Mononuclear cell (primary cell): ENCODE data around the gene NCOR1. TPM values are rescaled to one million over a fixed set of nuclear protein-coding genes. Genes with fewer than 3 reads are reported as not detected.
"Not testable (repeated sequence)": the region's sequence is repeated elsewhere in the genome, so short reads cannot be mapped to it uniquely, and the experiment has no call there.

Experiments used
- H3K27me3 ChIP-seq: 2 replicates; pipeline ENCODE4 v1.6.0; 2011; ENCODE audit warnings: low read length, control low read depth; ENCODE audit not compliant: insufficient read depth
- H3K4me1 ChIP-seq: 2 replicates; pipeline ENCODE4 v1.5.1; 2011; ENCODE audit warnings: mild to moderate bottlenecking, low read length, control low read depth; ENCODE audit not compliant: insufficient read depth
- H3K4me3 ChIP-seq: 2 replicates; pipeline ENCODE4 v1.5.1; 2011; ENCODE audit warnings: mild to moderate bottlenecking, low read length, moderate library complexity
- H3K9me3 ChIP-seq: 2 replicates; pipeline ENCODE4 v1.5.1; 2011; ENCODE audit warnings: low read depth, mild to moderate bottlenecking, control low read depth, low read length
- total RNA-seq: library from RNA; depleted of rRNA; stranded (reverse); fragments of >200 nt; gene quantifications from one replicate; pipeline ENCODE4 v1.2.3, GENCODE V29; 2012

NCOR1 gene
- total RNA-seq, 1 donor, result 162 TPM

DNA sequence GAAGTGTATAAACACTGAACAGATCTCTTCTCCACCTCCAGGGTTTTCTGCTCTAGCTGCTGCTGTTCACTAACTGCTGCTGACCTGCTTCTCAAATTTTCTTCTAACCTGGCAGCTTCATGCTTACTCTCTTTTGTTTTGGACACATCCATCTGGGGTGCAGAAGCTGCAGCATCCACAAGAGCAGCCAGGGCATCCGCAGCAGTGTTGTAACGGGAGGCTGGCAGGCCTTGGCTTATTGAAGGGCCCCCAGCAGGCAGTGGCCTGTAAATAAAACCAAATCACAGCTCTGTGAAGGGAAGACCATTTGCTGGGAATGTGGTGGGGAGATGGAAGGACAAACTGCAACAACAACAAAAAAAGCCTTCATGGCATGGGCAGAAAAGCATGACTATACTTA is 153.7 kb downstream of the NCOR1 start:
- Histone ChIP-seq H3K4me1 (no peaks in the 10 kb centered on the region), H3K27me3 (no peaks in the 10 kb centered on the region), H3K9me3 (no peaks in the 10 kb centered on the region), H3K4me3 (no peak overlapping the region)

DNA sequence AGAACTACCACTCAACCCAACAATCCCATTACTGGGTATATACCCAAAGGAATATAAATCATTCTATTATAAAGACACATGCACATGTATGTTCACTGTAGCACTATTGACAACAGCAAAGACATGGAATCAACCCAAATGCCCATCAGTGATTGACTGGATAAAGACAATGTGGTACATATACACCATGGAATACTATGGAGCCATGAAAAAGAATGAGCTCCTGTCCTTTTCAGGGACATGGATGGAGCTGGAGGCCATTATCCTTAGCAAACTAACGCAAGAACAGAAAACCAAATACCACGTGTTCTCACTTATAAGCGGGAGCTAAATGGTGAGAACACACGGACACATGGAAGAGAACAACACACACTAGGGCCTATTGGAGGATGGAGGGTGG is 160.2 kb downstream of the NCOR1 start:
- not testable (repeated sequence) for H3K9me3 ChIP-seq, H3K4me3 ChIP-seq, H3K27me3 ChIP-seq, H3K4me1 ChIP-seq

DNA sequence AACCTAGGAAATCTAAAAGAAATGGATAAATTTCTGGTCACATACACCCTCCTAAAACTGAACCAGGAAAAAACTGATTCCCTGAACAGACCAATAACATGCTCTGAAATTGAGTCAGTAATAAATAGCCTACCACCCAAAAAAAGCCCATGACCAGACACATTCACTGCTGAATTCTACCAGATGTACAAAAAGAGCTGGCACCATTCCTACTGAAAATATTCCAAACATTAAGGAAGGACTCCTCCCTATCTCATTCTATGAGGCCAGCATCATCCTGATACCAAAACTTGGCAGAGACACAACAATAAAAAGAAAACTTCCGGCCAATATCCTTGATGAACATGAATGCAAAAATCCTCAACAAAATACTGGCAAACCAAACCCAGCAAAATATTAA is 162.8 kb downstream of the NCOR1 start:
- H3K27me3 ChIP-seq, result no peaks in the 10 kb centered on the region
- H3K4me1 ChIP-seq, result no peaks in the 10 kb centered on the region
- H3K9me3 ChIP-seq, result no peaks in the 10 kb centered on the region
- no peak overlapping the region for H3K4me3 ChIP-seq

DNA sequence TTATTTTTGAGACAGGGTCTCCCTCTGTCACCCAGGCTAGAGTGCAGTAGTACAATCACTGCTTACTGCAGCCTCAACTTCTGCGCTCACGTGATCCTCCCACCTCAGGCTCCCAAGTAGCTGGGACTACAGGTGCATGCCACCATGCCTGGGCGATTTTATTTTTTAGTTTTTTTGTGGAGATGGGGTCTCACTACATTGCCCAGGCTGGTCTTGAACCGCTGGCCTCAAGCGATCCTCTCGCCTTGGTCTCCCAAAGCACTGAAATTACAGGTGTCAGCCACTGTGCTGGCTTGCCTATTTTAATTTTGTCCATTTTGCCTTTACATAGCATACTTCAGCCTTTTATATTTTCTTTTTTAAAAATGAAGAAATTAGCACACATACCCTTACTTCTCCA is 164.5 kb downstream of the NCOR1 start:
- no peak overlapping the region for H3K4me3 ChIP-seq
- H3K4me1 ChIP-seq, result no peaks in the 10 kb centered on the region
- no peaks in the 10 kb centered on the region for H3K27me3 ChIP-seq
- H3K9me3 ChIP-seq, result no peaks in the 10 kb centered on the region

DNA sequence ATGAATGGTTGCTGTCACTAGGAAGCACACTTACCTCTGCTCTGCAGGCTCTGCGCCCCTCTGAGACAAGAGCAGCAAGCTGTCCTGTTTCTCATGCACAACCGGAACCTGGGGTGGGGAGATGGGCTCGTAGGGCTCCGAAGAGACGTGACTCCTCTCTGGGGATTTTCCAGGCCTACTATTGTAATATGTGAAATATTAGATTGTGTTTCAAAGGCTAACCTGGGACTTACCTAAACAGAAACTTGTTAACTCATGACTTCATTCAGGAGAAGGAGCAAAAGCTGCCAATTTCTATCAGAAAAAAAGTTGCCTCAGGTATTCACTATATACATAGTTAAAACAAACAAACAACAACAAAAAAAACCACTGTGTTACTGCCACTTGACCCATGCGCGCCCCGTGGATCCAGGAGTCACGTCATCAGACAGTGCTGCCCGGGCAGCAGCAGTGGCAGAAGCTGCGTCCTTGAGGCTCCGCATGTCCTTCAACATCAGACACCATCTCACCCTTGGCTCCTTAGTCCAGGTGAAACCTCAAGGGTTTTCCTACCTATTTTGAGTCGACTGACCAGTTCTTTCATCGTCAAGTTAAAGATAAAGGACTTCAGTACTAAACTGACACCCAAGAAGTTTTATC is 166.4 kb downstream of the NCOR1 start:
- Histone ChIP-seq H3K4me1 (no peaks in the 10 kb centered on the region), H3K4me3 (no peak overlapping the region), H3K27me3 (no peaks in the 10 kb centered on the region), H3K9me3 (no peaks in the 10 kb centered on the region)

DNA sequence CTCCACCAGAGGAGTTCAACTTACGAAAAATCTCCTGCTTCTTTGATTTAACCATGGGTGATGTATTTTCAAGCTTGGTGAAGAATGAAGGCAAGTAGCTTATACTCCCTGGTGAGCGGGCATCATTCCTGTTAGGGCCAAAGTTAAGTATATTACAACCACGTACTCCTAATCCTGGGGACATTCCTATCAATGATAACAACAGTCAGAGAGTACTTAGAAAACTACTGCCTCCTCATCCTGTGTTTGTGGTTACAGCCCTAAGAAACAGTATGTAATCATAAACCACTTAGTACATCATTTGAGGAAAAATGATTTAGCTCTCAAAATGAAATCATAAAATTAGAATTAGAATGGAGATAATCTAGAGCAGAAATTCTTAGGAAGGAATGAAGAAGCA is 168.4 kb downstream of the NCOR1 start:
- no peaks in the 10 kb centered on the region for H3K9me3 ChIP-seq
- H3K27me3 ChIP-seq, result no peaks in the 10 kb centered on the region
- no peaks in the 10 kb centered on the region for H3K4me1 ChIP-seq
- H3K4me3 ChIP-seq, result no peak overlapping the region

DNA sequence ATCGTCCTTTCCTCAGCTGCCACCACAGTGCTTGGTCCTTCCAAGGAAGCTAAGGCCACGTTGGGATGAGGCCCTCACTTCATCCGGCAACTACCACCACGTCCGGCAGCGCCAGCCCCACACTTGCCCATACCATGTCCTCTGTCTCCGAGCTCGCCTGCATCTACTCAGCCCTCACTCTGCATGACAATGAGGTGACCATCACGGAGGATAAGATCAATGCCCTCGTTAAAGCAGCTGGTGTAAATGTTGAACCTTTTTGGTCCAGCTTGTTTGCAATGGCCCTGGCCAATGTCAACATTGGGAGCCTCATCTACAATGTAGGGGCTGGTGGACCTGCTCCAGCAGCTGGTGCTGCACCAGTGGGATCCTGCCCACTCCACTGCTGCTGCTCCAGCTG is 170.8 kb downstream of the NCOR1 start:
- no peaks in the 10 kb centered on the region for H3K9me3 ChIP-seq
- no peak overlapping the region for H3K4me3 ChIP-seq
- no peaks in the 10 kb centered on the region for H3K4me1 ChIP-seq
- H3K27me3 ChIP-seq, result no peaks in the 10 kb centered on the region

DNA sequence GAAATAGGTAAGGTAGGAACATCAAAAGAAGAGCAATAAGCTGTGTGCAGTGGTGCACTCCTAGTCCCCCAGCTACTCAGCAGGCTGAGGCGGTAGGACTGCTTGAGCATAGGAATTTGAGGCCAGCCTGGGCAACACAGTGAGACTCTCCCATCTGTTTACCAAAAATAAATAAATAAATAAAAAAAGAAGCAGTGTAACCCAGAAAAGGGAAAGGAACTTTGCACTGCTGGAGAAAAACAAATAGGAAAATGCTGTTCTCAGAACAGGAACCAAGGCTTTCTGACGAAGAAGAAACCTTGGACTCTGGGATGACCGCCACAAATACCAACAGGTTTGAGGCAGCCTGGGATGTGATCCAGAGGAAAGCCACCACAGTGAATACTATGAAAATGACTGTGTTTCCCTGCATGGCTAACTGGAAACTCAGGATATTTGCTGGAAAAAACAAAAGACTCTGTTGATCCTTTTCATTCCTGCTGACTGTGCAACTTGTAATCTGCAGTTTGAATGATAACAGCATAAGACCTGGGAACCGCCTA is 174.6 kb downstream of the NCOR1 start:
- no peaks in the 10 kb centered on the region for H3K27me3 ChIP-seq
- H3K9me3 ChIP-seq, result no peaks in the 10 kb centered on the region
- H3K4me1 ChIP-seq, result no peaks in the 10 kb centered on the region
- no peak overlapping the region for H3K4me3 ChIP-seq

DNA sequence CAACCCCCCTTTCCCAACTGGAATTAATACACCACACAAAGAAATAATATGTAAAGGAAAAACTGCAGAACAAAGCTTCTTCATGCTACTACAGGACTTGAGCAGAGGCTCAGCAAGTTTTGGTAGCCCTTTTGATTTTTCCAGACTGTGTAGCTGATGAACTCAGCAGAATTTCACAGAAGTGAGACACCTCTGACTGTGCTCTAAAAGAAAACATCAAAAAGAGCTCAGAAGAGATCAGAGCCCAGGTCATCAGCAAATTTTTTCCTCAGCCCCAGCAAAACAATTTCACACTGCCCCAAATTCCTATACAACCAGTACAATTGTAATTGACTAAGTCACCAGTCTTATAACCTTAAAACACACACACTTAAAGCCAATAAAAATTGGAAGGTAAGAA is 177.7 kb downstream of the NCOR1 start:
- no peaks in the 10 kb centered on the region for H3K27me3 ChIP-seq
- H3K4me3 ChIP-seq, result no peak overlapping the region
- no peaks in the 10 kb centered on the region for H3K4me1 ChIP-seq
- H3K9me3 ChIP-seq, result no peaks in the 10 kb centered on the region

DNA sequence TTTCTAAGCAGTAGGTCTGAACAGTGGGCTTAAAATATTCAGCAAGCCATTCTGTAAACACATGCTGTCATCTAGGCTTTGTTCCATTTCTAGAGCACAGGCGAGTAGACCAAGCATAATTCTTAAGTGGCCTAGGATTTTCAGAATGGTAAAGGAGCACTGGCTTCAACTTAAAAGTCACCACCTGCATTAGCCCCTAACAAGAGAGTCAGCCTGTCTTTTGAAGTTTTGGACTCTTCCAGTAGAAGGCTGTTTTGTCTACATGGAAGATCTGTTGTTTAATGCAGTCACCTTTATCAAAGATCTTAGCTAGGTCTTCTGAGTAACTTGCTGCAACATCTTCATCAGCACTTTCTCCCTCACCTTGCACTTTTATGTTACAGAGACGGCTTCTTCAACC is 179.1 kb downstream of the NCOR1 start:
- H3K9me3 ChIP-seq, result no peaks in the 10 kb centered on the region
- no peak overlapping the region for H3K4me3 ChIP-seq
- no peaks in the 10 kb centered on the region for H3K4me1 ChIP-seq
- H3K27me3 ChIP-seq, result no peaks in the 10 kb centered on the region

DNA sequence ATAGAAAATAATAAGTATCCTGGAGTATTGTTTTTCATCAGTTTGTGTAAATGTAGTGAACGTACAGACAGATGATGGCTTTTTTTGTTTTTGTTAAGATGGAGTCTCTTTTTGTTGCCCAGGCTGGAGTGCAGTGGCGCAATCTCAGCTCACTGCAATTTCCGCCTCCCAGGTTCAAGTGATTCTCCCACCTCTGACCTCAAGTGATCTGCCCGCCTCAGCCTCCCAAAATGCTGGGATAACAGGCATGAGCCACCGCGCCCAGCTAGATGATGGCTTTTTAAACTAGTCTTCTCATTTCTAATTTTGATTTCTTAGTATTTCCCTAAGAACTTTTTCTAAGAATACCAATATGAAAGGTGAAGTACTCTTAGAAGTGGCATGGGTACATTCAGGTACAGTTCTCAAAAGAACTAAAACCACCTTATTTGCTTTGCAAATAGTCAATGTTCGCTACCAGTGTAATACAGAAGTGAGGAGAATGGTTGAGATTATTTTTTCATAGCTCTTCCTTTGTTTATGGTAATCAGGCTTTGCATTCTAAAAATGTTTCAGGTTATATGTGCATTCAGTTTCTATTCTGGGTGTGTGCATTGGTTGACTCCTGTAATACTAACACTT is 181.5 kb downstream of the NCOR1 start:
- Histone ChIP-seq H3K27me3 (no peaks in the 10 kb centered on the region), H3K9me3 (no peaks in the 10 kb centered on the region), H3K4me3 (no peak overlapping the region), H3K4me1 (no peaks in the 10 kb centered on the region)

DNA sequence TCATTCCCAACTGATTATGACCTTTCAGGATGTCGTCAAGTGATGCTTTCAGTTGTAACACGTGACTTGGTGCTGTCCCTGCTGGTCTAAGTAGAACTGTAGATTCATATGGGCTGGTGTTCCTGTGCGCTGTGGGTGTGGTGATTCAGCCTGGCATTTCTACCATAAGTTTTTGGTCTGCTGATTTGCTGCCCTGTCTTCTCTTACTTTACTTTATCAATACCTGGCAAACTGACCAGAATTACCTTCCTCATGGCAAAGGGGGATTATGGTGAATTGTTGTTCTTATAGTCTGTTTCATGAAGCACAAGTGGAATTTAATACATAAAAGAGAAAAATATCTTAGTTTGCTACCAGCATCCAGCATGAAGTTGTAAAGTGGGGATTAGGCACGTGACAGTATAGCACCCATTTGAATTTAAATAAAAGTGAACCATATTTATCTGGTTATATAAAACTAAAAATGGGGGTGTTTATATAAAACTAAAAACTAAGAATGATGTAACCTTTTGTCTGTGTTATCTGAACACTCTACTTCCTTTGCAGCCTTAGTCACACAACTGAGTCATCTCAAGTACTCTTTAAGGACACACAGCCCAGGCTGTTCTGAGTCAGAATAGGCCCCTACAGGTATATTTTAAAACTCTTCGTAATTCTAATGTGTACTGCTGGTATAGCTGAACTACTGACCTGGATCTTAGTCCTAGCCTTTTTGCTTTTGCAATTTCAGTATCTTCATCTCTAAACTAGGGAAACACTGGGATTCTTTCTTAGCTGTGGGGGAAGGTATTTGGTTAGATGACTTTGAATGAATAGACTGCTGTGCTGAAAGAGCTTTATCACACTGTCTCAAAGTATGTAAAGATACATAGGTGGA is 187.4 kb downstream of the NCOR1 start:
- Histone ChIP-seq H3K27me3 (no peaks in the 10 kb centered on the region), H3K4me1 (no peaks in the 10 kb centered on the region), H3K4me3 (no peak overlapping the region), H3K9me3 (no peaks in the 10 kb centered on the region)

DNA sequence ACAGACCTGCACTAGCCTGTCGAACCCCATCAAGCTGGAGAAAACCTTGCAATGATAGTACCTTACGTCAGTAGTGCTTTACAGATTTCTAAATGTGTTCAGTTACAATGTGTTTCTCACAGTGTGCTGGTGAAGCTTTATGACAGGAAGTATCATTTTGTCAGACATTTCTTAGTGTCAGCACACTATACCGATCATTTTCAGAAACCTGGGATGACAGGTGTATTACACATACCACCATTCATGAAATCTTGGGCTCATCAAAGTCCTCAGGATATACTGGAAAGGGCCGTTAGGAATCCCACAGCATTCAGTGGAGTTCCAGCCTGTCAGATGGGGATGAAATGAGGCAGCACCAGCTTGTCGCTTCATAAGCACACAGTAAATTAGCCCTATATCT is 188.4 kb downstream of the NCOR1 start:
- H3K27me3 ChIP-seq, result no peaks in the 10 kb centered on the region
- no peak overlapping the region for H3K4me3 ChIP-seq
- no peaks in the 10 kb centered on the region for H3K4me1 ChIP-seq
- no peaks in the 10 kb centered on the region for H3K9me3 ChIP-seq

DNA sequence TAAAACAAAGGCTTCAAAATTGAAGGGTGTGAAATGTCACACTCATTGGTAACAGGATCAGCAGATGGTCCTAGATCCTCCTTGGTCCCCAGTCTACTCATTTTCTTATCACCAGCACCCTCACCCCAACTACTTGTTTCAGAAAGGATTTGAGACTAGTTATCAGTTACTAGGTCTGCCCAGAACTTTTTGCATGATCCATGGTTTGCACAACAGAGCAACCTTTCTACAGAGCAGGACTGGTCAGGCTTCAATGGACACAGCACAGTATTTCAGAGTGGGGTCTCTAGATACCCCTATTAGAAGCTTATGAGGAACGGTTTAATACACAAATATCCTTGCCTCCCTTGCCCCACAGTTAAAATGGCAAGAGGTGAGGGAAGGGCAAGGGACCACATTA is 190.1 kb downstream of the NCOR1 start:
- no peak overlapping the region for H3K4me3 ChIP-seq
- no peaks in the 10 kb centered on the region for H3K27me3 ChIP-seq
- no peaks in the 10 kb centered on the region for H3K9me3 ChIP-seq
- H3K4me1 ChIP-seq, result no peaks in the 10 kb centered on the region

DNA sequence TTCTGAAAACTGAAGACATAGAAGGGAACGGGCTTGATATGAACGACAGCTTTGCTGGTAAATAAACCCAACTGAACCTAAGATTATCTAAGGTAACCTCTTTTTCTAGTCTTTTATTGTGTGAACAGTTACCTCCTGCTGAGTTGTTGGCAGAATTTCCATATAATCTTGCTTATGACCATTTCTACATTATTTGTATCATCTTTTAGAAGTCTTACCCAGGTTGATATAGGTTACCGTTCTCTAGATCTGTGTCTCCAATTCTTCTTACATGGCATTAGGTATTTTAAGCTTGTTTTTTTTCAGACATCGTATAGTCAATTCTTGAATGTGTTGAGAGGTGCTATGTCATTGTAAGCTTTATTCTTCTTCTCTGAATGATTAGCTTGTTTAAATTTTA is 191.5 kb downstream of the NCOR1 start:
- H3K4me1 ChIP-seq, result no peaks in the 10 kb centered on the region
- H3K27me3 ChIP-seq, result no peaks in the 10 kb centered on the region
- no peaks in the 10 kb centered on the region for H3K9me3 ChIP-seq
- no peak overlapping the region for H3K4me3 ChIP-seq
